OCI-M2 (cell line): ENCODE results near the gene CDH13.

Source experiments
- DNase-seq: peaks from one replicate; lab custom pipeline; 2025; ENCODE audit not compliant: unreplicated experiment; lab: John Stamatoyannopoulos, UW

The CDH13 gene

GRCh38 chr16:82684256-82684655 lies 57.5 kb downstream of the CDH13 start:
- DNase-seq = no peak

- DNase-seq = no peak
Measured at GRCh38 chr16:82685526-82685925, 58.8 kb downstream of the CDH13 start.

- DNase-seq = no peak
Measured at GRCh38 chr16:82694239-82694874, 67.6 kb downstream of the CDH13 start.

- no peak for DNase-seq
Measured at GRCh38 chr16:82695806-82696205, 69.0 kb downstream of the CDH13 start.

- no peak for DNase-seq
Measured at GRCh38 chr16:82699260-82699659, 72.5 kb downstream of the CDH13 start.

- DNase-seq = no peak
Measured at GRCh38 chr16:82699711-82700495, 73.1 kb downstream of the CDH13 start.

GRCh38 chr16:82700541-82701235 lies 73.9 kb downstream of the CDH13 start:
- no peak for DNase-seq

- no peak for DNase-seq
Measured at GRCh38 chr16:82701442-82701955, 74.7 kb downstream of the CDH13 start.

- no peak for DNase-seq
Measured at GRCh38 chr16:82703161-82703560, 76.4 kb downstream of the CDH13 start.

- DNase-seq = no peak
Measured at GRCh38 chr16:82703871-82704768, 77.4 kb downstream of the CDH13 start.

GRCh38 chr16:82709987-82710386 lies 83.2 kb downstream of the CDH13 start:
- DNase-seq = no peak

- DNase-seq = no peak
Measured at GRCh38 chr16:82713778-82714177, 87.0 kb downstream of the CDH13 start.

- no peak for DNase-seq
Measured at GRCh38 chr16:82715160-82715559, 88.4 kb downstream of the CDH13 start.

- DNase-seq = no peak
Measured at GRCh38 chr16:82715833-82716232, 89.1 kb downstream of the CDH13 start.

- no peak for DNase-seq
Measured at GRCh38 chr16:82716361-82716855, 89.6 kb downstream of the CDH13 start.

GRCh38 chr16:82720414-82720813 lies 93.6 kb downstream of the CDH13 start:
- DNase-seq = no peak

GRCh38 chr16:82726306-82726705 lies 99.5 kb downstream of the CDH13 start:
- no peak for DNase-seq

GRCh38 chr16:82728901-82729300 lies 102.1 kb downstream of the CDH13 start:
- no peak for DNase-seq

- no peak for DNase-seq
Measured at GRCh38 chr16:82730901-82731300, 104.1 kb downstream of the CDH13 start.

GRCh38 chr16:82732461-82732860 lies 105.7 kb downstream of the CDH13 start:
- DNase-seq = no peak

- no peak for DNase-seq
Measured at GRCh38 chr16:82735186-82735585, 108.4 kb downstream of the CDH13 start.
